Smooth muscle cell of the coronary artery (primary cell): ENCODE results near the gene A4GALT. TPM values are rescaled to one million over a fixed set of nuclear protein-coding genes. Genes with fewer than 3 reads are reported as not detected.

Source experiments
- total RNA-seq: library from RNA; depleted of rRNA; stranded (reverse); fragments of >200 nt; gene quantifications from 2 replicates; pipeline ENCODE4 v1.2.3, GENCODE V29; 2014; ENCODE audit warnings: low replicate concordance

A4GALT gene, protein sequence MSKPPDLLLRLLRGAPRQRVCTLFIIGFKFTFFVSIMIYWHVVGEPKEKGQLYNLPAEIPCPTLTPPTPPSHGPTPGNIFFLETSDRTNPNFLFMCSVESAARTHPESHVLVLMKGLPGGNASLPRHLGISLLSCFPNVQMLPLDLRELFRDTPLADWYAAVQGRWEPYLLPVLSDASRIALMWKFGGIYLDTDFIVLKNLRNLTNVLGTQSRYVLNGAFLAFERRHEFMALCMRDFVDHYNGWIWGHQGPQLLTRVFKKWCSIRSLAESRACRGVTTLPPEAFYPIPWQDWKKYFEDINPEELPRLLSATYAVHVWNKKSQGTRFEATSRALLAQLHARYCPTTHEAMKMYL
- total RNA-seq, result 16.8 and 31.9 TPM in 2 replicates

DNA sequence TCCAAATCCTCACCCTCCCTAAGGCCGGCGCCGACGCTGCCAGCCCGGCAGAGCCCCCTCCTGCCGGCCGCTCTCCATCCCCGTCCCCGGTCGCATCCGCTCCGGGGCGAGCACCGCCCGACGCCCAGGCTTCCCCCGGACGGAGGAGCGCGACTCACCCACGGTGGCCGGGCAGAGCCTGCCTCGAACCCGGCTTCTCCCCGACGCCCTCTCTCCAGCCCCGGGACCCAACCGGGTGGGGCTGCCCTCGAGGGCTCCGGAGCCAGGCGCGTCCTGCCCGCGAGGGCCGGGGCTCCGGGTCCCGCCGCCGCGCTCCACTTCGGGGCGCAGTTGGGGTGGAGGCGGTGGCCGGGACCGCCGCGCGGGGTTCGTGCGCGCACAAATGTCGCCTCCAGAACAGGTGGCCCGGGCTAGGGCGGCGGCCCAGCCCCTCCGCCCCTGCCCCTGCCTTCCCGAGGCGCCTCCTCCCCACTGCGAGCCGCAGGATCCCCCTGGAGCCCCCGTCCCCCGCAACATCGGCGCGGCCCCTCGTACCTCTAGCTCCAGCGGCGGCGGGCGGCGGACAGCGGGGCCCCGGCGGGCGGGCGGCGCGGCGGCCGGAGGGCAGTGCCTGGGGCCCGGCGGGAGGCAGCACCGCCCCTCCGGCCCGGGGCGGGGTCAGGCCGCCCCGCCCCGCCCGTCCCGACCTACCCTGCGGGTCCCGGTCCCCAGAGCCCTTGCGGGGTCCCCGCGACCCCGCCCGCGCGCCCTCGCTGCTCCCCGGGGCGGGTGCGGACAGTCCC lies at the start of gene A4GALT:
A4GALT (minus strand) TSS at position 608 of the 782 bp plus-strand sequence. CDS start 26,919 bp downstream, outside the sequence.

DNA sequence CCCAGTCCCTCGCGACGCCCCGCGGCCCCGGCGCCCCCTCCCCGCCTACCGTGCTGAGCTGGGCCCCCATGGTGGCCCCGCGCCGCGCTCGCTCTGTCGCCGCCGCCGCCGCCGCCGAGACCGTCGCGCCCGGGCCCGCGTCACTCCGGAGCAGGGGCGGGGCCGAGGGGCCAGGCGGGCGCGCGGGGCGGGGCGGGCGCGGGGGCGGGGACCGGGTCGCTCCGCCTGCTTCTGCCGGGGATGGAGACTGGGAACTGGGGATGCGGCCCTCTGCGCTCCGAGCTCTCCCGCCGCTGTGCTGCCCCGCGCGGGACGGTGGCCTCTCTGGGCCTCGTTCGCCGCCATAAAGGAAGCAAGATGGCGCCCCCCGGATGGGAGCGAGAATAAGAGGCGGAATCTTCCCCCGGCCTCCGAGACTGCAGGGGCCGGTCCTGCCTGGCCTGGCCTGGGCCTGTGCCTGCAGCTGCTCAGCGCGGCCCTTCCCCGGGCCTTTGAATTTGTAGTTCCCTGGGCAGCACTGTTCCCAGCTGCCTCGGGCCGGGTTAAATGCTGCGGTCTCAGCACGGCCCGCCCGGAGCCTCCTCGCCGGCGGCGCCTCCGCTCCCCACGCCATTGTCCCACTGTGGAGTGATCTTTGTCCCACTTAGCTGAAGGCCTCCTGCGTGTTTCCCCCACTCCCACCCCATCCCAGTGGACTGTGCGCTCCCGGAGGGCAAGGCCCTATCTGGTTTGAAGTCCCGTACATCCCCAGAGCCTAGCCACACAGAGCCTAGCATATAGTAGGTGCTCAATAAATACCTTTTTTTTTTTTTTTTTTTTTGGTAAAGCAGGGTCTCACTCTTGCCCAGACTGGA lies 71.2 kb downstream of the A4GALT start, which contains the start of gene CYB5R3:
CYB5R3 (minus strand) TSS at position 147 of the 854 bp plus-strand sequence; CDS start at position 70, 77 bp downstream.

Other genes with a start within 250 kb of the A4GALT start
- 14.7 and 29.7 TPM in 2 replicates for gene RRP7A, start 201.1 kb downstream of the A4GALT start, total RNA-seq
- gene SERHL2, start 166.9 kb downstream of the A4GALT start, total RNA-seq, result 2.6 and 4.4 TPM in 2 replicates
- gene POLDIP3, start 106.0 kb downstream of the A4GALT start, total RNA-seq, result 24.1 and 25.6 TPM in 2 replicates
- 0.38 and 1.2 TPM in 2 replicates for gene ATP5MGL, start 80.3 kb downstream of the A4GALT start, total RNA-seq
- 42.1 and 56.8 TPM in 2 replicates for gene CYB5R3, start 71.5 kb downstream of the A4GALT start, total RNA-seq
- 36.9 and 75.5 TPM in 2 replicates for gene ARFGAP3, start 136.4 kb upstream of the A4GALT start, total RNA-seq